Stomach (tissue), 9 donors: ENCODE measurements around the gene CTRB1. TPM values are rescaled to one million over a fixed set of nuclear protein-coding genes. Genes with fewer than 3 reads are reported as not detected.

Experiments
- DNase-seq, 2 donors: peaks; one replicate each; pipeline versions ENCODE4 v3.0.0 to v3.0.0-alpha.2; 2013 to 2019
- H3K27ac ChIP-seq, 5 donors: fragments of 200-600 bp in 4 of 5; sonication (generic) in 4 of 5; one replicate each; pipeline ENCODE4 v1.5.1; 2013 to 2019; ENCODE audit warnings: mild to moderate bottlenecking in 1 of 5, moderate library complexity in 1 of 5
- H3K27me3 ChIP-seq, 3 donors: fragments of 200-600 bp; sonication (generic); one replicate each; pipeline ENCODE4 v1.5.1; 2017 to 2019; ENCODE audit warnings: mixed run types in 1 of 3
- H3K36me3 ChIP-seq, 4 donors: fragments of 200-600 bp; sonication (generic); 1 replicate in 3 of 4; 2 replicates in 1 of 4; pipeline ENCODE4 v1.5.1; 2016 to 2019
- H3K4me1 ChIP-seq, 4 donors: fragments of 200-600 bp; sonication (generic); one replicate each; pipeline ENCODE4 v1.5.1; 2016 to 2019
- H3K4me3 ChIP-seq, 4 donors: fragments of 200-600 bp; sonication (generic) in 3 of 4; one replicate each; pipeline ENCODE4 v1.5.1; 2016 to 2019; ENCODE audit warnings: mild to moderate bottlenecking in 1 of 4
- H3K9me3 ChIP-seq, 4 donors: fragments of 200-600 bp; sonication (generic); one replicate each; pipeline ENCODE4 v1.5.1; 2016 to 2019
- EP300 ChIP-seq: sonication (generic); formaldehyde crosslinking; IDR thresholded peaks from one replicate; pipeline ENCODE4 v1.6.1; 2017; ENCODE audit warnings: antibody characterized with exemption
- POLR2A ChIP-seq, 4 donors: fragments of 450-650 bp; IDR thresholded peaks; one replicate each; pipeline ENCODE4 v1.6.1; 2016; ENCODE audit warnings: antibody characterized with exemption in 4 of 4, control low read depth in 2 of 4, mild to moderate bottlenecking in 1 of 4, moderate library complexity in 1 of 4
- POLR2AphosphoS5 ChIP-seq, 3 donors: sonication (generic); formaldehyde crosslinking; IDR thresholded peaks; one replicate each; pipeline ENCODE4 v1.6.1; 2016; ENCODE audit warnings: antibody characterized with exemption in 3 of 3
- whole genome bisulfite sequencing, 5 donors: extraction: QIAGEN DNeasy Blood & Tissue Kit in 3 of 5; methylation state at CpG; one replicate each; pipeline versions ENCODE4 v1.1.5 to v1.1.7; 2013 to 2018; 5-methylcytosine and 5-hydroxymethylcytosine counted together
- intact Hi-C: fragments of 100-400 bp; cut with DNase I; formaldehyde crosslinking; loops from one replicate; pipeline ENCODE4 v1.15.1; 2023; ENCODE audit warnings: low total_unique reads
- polyA plus RNA-seq, 3 donors: library from polyadenylated mRNA; stranded (reverse); fragments of 200-250 nt; gene quantifications; one replicate each; pipeline ENCODE4 v1.2.3, GENCODE V29; 2013
- total RNA-seq, 5 donors: library from RNA; depleted of rRNA; stranded (reverse); fragments of >200 nt; gene quantifications; one replicate each; pipeline versions ENCODE4 v1.1.0 to v1.2.3, GENCODE V29; 2014 to 2016
- TF ChIP-seq, protein P1 (sequence below), 7 experiments: fragments of 450-650 bp in 4 of 7; fragments of 200-600 bp in 3 of 7; sonication (generic) in 3 of 7; IDR thresholded peaks; one replicate each; pipeline ENCODE4 v1.5.1; 2016 to 2019; ENCODE audit warnings: antibody characterized with exemption in 7 of 7, control low read depth in 2 of 7, mild to moderate bottlenecking in 1 of 7
- donor health status: healthy with polysubstance abuse.
- donor health status: Bipolar disorder and iron deficiency.
- donor health status: healthy.

The CTRB1 gene
- total and polyA plus RNA-seq, 8 donors: 2.5 to 35.9 (median 2.9) TPM; not detected in 5

DNA sequence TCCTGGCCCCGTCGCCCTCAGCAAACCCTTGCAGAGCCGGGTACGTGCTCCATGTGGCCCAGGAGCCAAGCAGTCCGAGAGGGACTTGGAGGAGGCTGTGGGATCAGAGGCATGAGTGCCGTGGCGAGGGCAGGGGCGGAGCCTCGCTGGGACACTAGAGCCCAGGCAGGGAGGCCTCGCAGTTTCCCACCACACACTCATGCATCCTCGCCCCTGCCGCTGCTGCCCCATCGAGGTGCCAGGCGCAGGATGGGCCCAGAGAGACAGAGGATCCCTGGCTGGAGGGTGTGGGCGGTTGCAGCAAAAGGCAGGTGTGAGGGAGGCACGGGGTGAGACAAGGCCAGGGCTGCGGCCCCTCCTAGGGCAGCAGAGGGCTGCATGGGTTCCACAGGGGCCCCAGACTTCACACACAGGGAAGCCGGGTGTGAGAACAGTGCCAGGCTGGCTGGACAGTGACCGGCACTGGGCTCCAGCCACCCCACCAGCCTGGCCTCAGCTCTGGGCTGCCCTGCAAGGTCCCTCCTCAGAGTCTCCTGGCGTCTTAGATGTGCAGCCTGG is 25.0 kb downstream of the CTRB1 start:
- DNase-seq: no peak
- Histone ChIP-seq H3K36me3 (peaks cover 17 to 45% (median 34%) of the 10 kb centered on the region in 4 donors), H3K4me1 (peaks cover 73 to 95% (median 88%) of the 10 kb centered on the region in 4 donors), H3K27ac (peak overlapping the region; percentile 88 to 100 (median 98)), H3K4me3 (peak overlapping the region in 1 of 4 donors; percentile 11), H3K27me3 (no peaks in the 10 kb centered on the region), H3K9me3 (no peaks in the 10 kb centered on the region)
- TF ChIP-seq POLR2A (IDR thresholded peaks at IDR 0.05) (no peak), EP300 (no peak), POLR2AphosphoS5 (IDR thresholded peaks at IDR 0.05) (no peak)
- TF ChIP-seq, protein P1, sequence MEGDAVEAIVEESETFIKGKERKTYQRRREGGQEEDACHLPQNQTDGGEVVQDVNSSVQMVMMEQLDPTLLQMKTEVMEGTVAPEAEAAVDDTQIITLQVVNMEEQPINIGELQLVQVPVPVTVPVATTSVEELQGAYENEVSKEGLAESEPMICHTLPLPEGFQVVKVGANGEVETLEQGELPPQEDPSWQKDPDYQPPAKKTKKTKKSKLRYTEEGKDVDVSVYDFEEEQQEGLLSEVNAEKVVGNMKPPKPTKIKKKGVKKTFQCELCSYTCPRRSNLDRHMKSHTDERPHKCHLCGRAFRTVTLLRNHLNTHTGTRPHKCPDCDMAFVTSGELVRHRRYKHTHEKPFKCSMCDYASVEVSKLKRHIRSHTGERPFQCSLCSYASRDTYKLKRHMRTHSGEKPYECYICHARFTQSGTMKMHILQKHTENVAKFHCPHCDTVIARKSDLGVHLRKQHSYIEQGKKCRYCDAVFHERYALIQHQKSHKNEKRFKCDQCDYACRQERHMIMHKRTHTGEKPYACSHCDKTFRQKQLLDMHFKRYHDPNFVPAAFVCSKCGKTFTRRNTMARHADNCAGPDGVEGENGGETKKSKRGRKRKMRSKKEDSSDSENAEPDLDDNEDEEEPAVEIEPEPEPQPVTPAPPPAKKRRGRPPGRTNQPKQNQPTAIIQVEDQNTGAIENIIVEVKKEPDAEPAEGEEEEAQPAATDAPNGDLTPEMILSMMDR (IDR thresholded peaks at IDR 0.05): no peak
- intact Hi-C loops: no loop called here
- 36 to 59% (median 39%) methylated on average over 16 to 20 of the region's 20 CpGs for WGBS, 5 donors

DNA sequence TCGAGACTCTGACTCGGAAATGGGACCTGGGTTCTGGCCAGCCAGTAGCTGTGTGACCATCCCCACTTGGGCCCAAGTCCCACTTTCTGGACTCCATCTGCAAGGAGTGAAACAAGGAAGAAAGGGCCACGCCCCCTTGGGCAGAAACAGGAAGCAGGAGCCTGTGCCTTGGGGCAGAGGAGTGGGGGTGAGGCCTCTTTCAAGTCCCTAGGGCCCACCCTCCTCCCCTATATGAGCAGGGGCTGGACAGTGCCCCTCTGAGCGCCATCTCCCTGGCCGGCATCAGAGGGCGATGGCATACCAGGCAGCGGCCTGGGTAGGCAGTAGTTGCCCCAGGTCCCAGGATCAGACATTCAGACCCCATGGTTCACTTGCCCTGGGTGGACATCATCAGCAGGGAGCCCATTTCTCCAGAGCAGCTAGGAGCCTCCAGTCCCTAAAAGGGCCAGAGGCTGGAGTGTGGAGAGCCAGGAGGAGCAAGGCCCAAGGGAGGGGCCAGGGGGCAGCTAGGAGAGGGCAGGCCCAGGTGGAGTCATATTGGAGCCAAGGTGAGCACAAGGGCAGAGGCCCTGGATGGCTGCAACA is 25.5 kb downstream of the CTRB1 start:
- TF ChIP-seq POLR2AphosphoS5 (IDR thresholded peaks at IDR 0.05) (peak in 2 of 3 donors; percentile 6 to 24), POLR2A (IDR thresholded peaks at IDR 0.05) (no peak), EP300 (no peak)
- TF ChIP-seq, protein P1 (IDR thresholded peaks at IDR 0.05): no peak
- Histone ChIP-seq H3K4me3 (peak overlapping the region in 1 of 4 donors; percentile 11), H3K36me3 (peaks cover 17 to 41% (median 34%) of the 10 kb centered on the region in 4 donors), H3K9me3 (no peaks in the 10 kb centered on the region), H3K27ac (peak overlapping the region; percentile 88 to 100 (median 98)), H3K27me3 (no peaks in the 10 kb centered on the region), H3K4me1 (peaks cover 73 to 95% (median 88%) of the 10 kb centered on the region in 4 donors)
- intact Hi-C loops: no loop called here
- DNase-seq: peak; percentile 79 to 81
- WGBS, 5 donors: 39 to 58% (median 54%) methylated on average over 7 of the region's 7 CpGs

DNA sequence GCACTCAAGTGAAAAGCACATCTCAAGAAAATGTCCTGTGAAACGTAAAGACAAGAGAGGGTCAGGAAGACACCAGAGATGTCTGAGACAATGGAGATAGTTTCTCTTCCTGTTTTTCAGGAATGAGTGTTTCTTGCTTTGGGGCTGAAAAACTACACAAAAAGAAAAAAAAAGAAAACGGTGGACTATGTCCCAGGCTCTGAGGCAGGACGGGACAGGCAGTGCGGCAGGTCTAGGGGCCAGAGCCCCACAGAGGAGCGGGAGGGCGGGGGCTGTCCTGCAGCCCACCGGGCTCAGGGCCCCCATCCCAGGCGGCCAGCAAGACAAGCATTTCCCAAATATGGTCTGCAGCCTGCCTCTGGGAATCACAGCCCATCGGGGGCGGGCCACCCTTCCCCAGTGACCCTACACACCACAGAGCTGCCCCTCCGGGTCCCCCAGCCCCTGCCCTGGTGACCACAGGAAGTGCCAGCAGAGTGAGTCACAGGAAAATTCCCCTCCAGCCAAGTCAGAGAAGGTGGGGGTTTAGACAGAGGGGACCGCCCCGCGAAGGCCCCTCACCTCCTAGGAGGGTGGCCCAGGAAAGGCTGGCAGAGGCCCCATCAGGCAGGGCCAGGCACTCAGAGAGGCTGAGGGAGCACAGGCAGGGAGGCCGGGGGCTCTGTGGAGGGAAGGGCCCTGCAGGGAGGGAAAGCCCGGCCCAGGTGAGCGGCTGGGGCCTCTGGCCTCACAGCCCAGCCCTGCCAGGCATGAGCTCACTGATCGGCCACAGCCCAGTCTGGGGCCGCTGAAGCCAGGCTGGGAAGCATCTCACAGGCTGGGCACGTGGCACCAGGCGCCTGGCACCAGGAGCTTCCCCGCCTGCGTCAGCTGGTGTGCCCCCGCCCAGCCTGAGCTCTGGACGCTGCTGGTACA is 26.3 kb downstream of the CTRB1 start:
- intact Hi-C loops: no loop called here
- TF ChIP-seq POLR2AphosphoS5 (IDR thresholded peaks at IDR 0.05) (peak; percentile 80 to 90 (median 83)), POLR2A (IDR thresholded peaks at IDR 0.05) (no peak)
- TF ChIP-seq, protein P1 (IDR thresholded peaks at IDR 0.05): no peak
- Histone ChIP-seq H3K4me1 (peaks cover 73 to 95% (median 88%) of the 10 kb centered on the region in 4 donors), H3K36me3 (peaks cover 17 to 34% (median 29%) of the 10 kb centered on the region in 4 donors), H3K9me3 (no peaks in the 10 kb centered on the region), H3K4me3 (peak overlapping the region in 3 of 4 donors; percentile 3 to 22 (median 15)), H3K27ac (peak overlapping the region; percentile 96 to 100 (median 98)), H3K27me3 (peaks cover 0 to 6% (median 0%) of the 10 kb centered on the region in 3 donors)
- peak; percentile 94 to 96 for DNase-seq
- WGBS, 5 donors: 21 to 27% (median 24%) methylated on average over 22 to 25 of the region's 25 CpGs
